ENCODE results near the gene ZSCAN30.
"Not testable (repeated sequence)": the region's sequence is repeated elsewhere in the genome, so short reads cannot be mapped to it uniquely, and the experiment has no call there.

Gene ZSCAN30

GRCh38 chr18:35236571-35237363 lies 53.3 kb downstream of the ZSCAN30 start:
- DNase-seq (ENCODE audit: low read depth in 2 of 2): no peak

GRCh38 chr18:35231052-35231451 lies 59.0 kb downstream of the ZSCAN30 start:
- DNase-seq (ENCODE audit: low read depth in 2 of 2): peak; percentile 66 to 67

- DNase-seq (ENCODE audit: low read depth in 2 of 2): no peak
These were observed 62.8 kb downstream of the ZSCAN30 start for GRCh38 chr18:35227254-35227653.

GRCh38 chr18:35223797-35224196 lies 66.2 kb downstream of the ZSCAN30 start:
- DNase-seq (ENCODE audit: low read depth in 2 of 2): no peak

- no peak for DNase-seq (ENCODE audit: low read depth in 2 of 2)
These were observed 69.6 kb downstream of the ZSCAN30 start for GRCh38 chr18:35220424-35220823.

- not testable (repeated sequence) for DNase-seq (ENCODE audit: low read depth in 2 of 2)
These were observed 70.7 kb downstream of the ZSCAN30 start for GRCh38 chr18:35219331-35219730.

GRCh38 chr18:35216611-35217010 lies 73.4 kb downstream of the ZSCAN30 start:
- DNase-seq (ENCODE audit: low read depth in 2 of 2): not testable (repeated sequence)

- no peak for DNase-seq (ENCODE audit: low read depth in 2 of 2)
These were observed 75.0 kb downstream of the ZSCAN30 start for GRCh38 chr18:35215026-35215425.

- DNase-seq (ENCODE audit: low read depth in 2 of 2): not testable (repeated sequence)
These were observed 84.1 kb downstream of the ZSCAN30 start for GRCh38 chr18:35205746-35206458.

GRCh38 chr18:35205199-35205712 lies 84.8 kb downstream of the ZSCAN30 start:
- DNase-seq (ENCODE audit: low read depth in 2 of 2): no peak

- DNase-seq (ENCODE audit: low read depth in 2 of 2): no peak
These were observed 87.0 kb downstream of the ZSCAN30 start for GRCh38 chr18:35203067-35203466.

GRCh38 chr18:35201256-35201931 lies 88.6 kb downstream of the ZSCAN30 start:
- no peak for DNase-seq (ENCODE audit: low read depth in 2 of 2)

Data from activated CD4-positive, alpha-beta T cell treated with anti-CD3 and anti-CD28 coated beads for 24 hours (primary cell).